ENCODE data around the gene PANK4.
A peak's percentile ranks its signal among the peaks of the same experiment; 100 is the strongest.
"Not testable (repeated sequence)": the region's sequence is repeated elsewhere in the genome, so short reads cannot be mapped to it uniquely, and the experiment has no call there.

The PANK4 gene

GRCh38 chr1:2558420-2558819, 32.0 kb upstream of the PANK4 start:
- DNase-seq: no peak

GRCh38 chr1:2557482-2558400, 31.3 kb upstream of the PANK4 start:
- DNase-seq: no peak

- DNase-seq: peak in 1 of 4 experiments; percentile 22
Observed at GRCh38 chr1:2556678-2557481, 30.5 kb upstream of the PANK4 start.

- DNase-seq: peak in 3 of 4 experiments; percentile 28 to 59 (median 51)
Observed at GRCh38 chr1:2556277-2556677, 29.9 kb upstream of the PANK4 start, which contains the start of gene TNFRSF14. TSS of gene TNFRSF14 (plus strand) at chr1:2556371. CDS start at chr1:2556665, 294 bp downstream.

- peak in 3 of 4 experiments; percentile 27 to 44 (median 40) for DNase-seq
Observed at GRCh38 chr1:2555634-2556276, 29.4 kb upstream of the PANK4 start.

- peak in 2 of 4 experiments; percentile 20 to 54 for DNase-seq
Observed at GRCh38 chr1:2554621-2555387, 28.4 kb upstream of the PANK4 start.

- DNase-seq: no peak
Observed at GRCh38 chr1:2553871-2554620, 27.6 kb upstream of the PANK4 start.

- DNase-seq: not testable (repeated sequence)
Observed at GRCh38 chr1:2553076-2553475, 26.7 kb upstream of the PANK4 start.

- no peak for DNase-seq
Observed at GRCh38 chr1:2552189-2552588, 25.8 kb upstream of the PANK4 start.

- DNase-seq: not testable (repeated sequence)
Observed at GRCh38 chr1:2551544-2551943, 25.1 kb upstream of the PANK4 start.

- DNase-seq: not testable (repeated sequence)
Observed at GRCh38 chr1:2550309-2550861, 24.0 kb upstream of the PANK4 start.

- DNase-seq: not testable (repeated sequence)
Observed at GRCh38 chr1:2549367-2550029, 23.1 kb upstream of the PANK4 start.

- peak; percentile 41 to 75 (median 67) for DNase-seq
Observed at GRCh38 chr1:2548068-2548589, 21.7 kb upstream of the PANK4 start.

GRCh38 chr1:2547210-2548067, 21.0 kb upstream of the PANK4 start:
- DNase-seq: peak in 2 of 4 experiments; percentile 47 to 61

GRCh38 chr1:2546515-2547209, 20.3 kb upstream of the PANK4 start:
- DNase-seq: peak in 3 of 4 experiments; percentile 28 to 71 (median 61)

- peak; percentile 47 to 88 (median 64) for DNase-seq
Observed at GRCh38 chr1:2545754-2546514, 19.5 kb upstream of the PANK4 start.

GRCh38 chr1:2544875-2545640, 18.7 kb upstream of the PANK4 start:
- DNase-seq: no peak
